KBM-7 (cell line): ENCODE measurements around the gene TIMM17B.
"Not testable (repeated sequence)": the region's sequence is repeated elsewhere in the genome, so short reads cannot be mapped to it uniquely, and the experiment has no call there.

Source experiments
- DNase-seq: peaks from one replicate; pipeline ENCODE4 v3.0.0-alpha.2; 2015
- in situ Hi-C: fragments of 300-500 bp; cut with MboI; formaldehyde crosslinking; loops from 2 replicates; pipeline ENCODE4 v1.14.3; 2020; ENCODE audit warnings: low sequenced_read_pairs, low pct_unique_long_range_greater_than_20kb, mixed read lengths

Gene TIMM17B

GRCh38 chrX:48902135-48902534 is 4.6 kb upstream of the TIMM17B start:
- in situ Hi-C loops: no loop called here
- no peak for DNase-seq

- no peak for DNase-seq
- in situ Hi-C loops: no loop called here
Measured at GRCh38 chrX:48901069-48901468, 3.5 kb upstream of the TIMM17B start.

GRCh38 chrX:48899078-48899410 is 1.5 kb upstream of the TIMM17B start:
- in situ Hi-C loops: no loop called here

GRCh38 chrX:48897157-48897624 is 377 bp downstream of the TIMM17B start:
- peak; percentile 94 for DNase-seq
- in situ Hi-C loops: no loop called here

More at GRCh38 chrX:48899078-48899410, 1.5 kb upstream of the TIMM17B start:
- DNase-seq: no peak

GRCh38 chrX:48896611-48897011 is 957 bp downstream of the TIMM17B start:
- in situ Hi-C loops: no loop called here
- peak; percentile 86 for DNase-seq

GRCh38 chrX:48894891-48895290 is 2.7 kb downstream of the TIMM17B start:
- in situ Hi-C loops: no loop called here
- no peak for DNase-seq

- DNase-seq: no peak
- in situ Hi-C loops: no loop called here
Measured at GRCh38 chrX:48893556-48894348, 3.8 kb downstream of the TIMM17B start.

GRCh38 chrX:48892896-48893295 is 4.7 kb downstream of the TIMM17B start:
- no peak for DNase-seq
- in situ Hi-C loops: no loop called here

GRCh38 chrX:48891402-48892288 is 5.9 kb downstream of the TIMM17B start:
- in situ Hi-C loops: no loop called here
- peak; percentile 95 for DNase-seq

- DNase-seq: no peak
- in situ Hi-C loops: no loop called here
Measured at GRCh38 chrX:48890934-48891401, 6.6 kb downstream of the TIMM17B start.

GRCh38 chrX:48890296-48890925 is 7.2 kb downstream of the TIMM17B start:
- no peak for DNase-seq
- in situ Hi-C loops: no loop called here

GRCh38 chrX:48886586-48886985 is 11.0 kb downstream of the TIMM17B start:
- in situ Hi-C loops, DNase-seq: not testable (repeated sequence)

GRCh38 chrX:48883729-48884128 is 13.8 kb downstream of the TIMM17B start:
- DNase-seq: no peak
- in situ Hi-C loops: no loop called here

- in situ Hi-C loops, DNase-seq: not testable (repeated sequence)
Measured at GRCh38 chrX:48876944-48877343, 20.6 kb downstream of the TIMM17B start.

- DNase-seq, in situ Hi-C loops: not testable (repeated sequence)
Measured at GRCh38 chrX:48872017-48872416, 25.6 kb downstream of the TIMM17B start.

- DNase-seq: peak; percentile 31
- in situ Hi-C loops: no loop called here
Measured at GRCh38 chrX:48864210-48864609, 33.4 kb downstream of the TIMM17B start.

- DNase-seq: peak; percentile 61
- in situ Hi-C loops: no loop called here
Measured at GRCh38 chrX:48854898-48855297, 42.7 kb downstream of the TIMM17B start.

- DNase-seq, in situ Hi-C loops: not testable (repeated sequence)
Measured at GRCh38 chrX:48854121-48854804, 43.3 kb downstream of the TIMM17B start.

- DNase-seq, in situ Hi-C loops: not testable (repeated sequence)
Measured at GRCh38 chrX:48853494-48853893, 44.1 kb downstream of the TIMM17B start.
